Suprapubic skin (tissue), 4 donors: ENCODE measurements around the gene OARD1.

Experiments
- CTCF ChIP-seq, 2 donors: fragments of 200-600 bp in 1 of 2; fragments of 450-650 bp in 1 of 2; sonication (generic) in 1 of 2; IDR thresholded peaks; one replicate each; pipeline ENCODE4 v1.5.1; 2016 to 2019; ENCODE audit warnings: antibody characterized with exemption in 2 of 2, mild to moderate bottlenecking in 1 of 2, moderate library complexity in 1 of 2
- EP300 ChIP-seq: sonication (generic); formaldehyde crosslinking; IDR thresholded peaks from one replicate; pipeline ENCODE4 v1.6.1; 2017; ENCODE audit warnings: antibody characterized with exemption
- POLR2A ChIP-seq, 2 donors: fragments of 450-650 bp; IDR thresholded peaks; one replicate each; pipeline ENCODE4 v1.6.1; 2017; ENCODE audit warnings: antibody characterized with exemption in 2 of 2, mild to moderate bottlenecking in 2 of 2, moderate library complexity in 2 of 2
- POLR2AphosphoS5 ChIP-seq, 3 donors: sonication (generic); formaldehyde crosslinking; IDR thresholded peaks; one replicate each; pipeline ENCODE4 v1.6.1; 2017; ENCODE audit warnings: antibody characterized with exemption in 3 of 3

GRCh38 chr6:41120058-41120457 lies 47.9 kb upstream of the OARD1 start:
- TF ChIP-seq POLR2A (IDR thresholded peaks at IDR 0.05) (no peak), CTCF (IDR thresholded peaks at IDR 0.05) (no peak), EP300 (no peak), POLR2AphosphoS5 (IDR thresholded peaks at IDR 0.05) (no peak)
